GM12878 (cell line): Measurements from ENCODE around the gene PRC1. TPM values are rescaled to one million over a fixed set of nuclear protein-coding genes. Genes with fewer than 3 reads are reported as not detected.

Experiments used
- CEBPB ChIP-seq, 2 experiments: fragments of 150-350 bp in 1 of 2; IDR thresholded peaks; 2 replicates each; pipeline ENCODE4 v1.6.1; 2012 to 2014; ENCODE audit warnings: low read depth in 2 of 2, low read length in 2 of 2, borderline replicate concordance in 1 of 2, inconsistent platforms in 1 of 2
- CREM ChIP-seq: IDR thresholded peaks from 2 replicates; pipeline ENCODE4 v1.6.1; 2014; ENCODE audit warnings: antibody characterized with exemption, low read depth
- ESRRA ChIP-seq: IDR thresholded peaks from 2 replicates; pipeline ENCODE4 v1.6.1; 2012; ENCODE audit warnings: mild to moderate bottlenecking, low read length, improper control_type of control experiment
- FOS ChIP-seq: IDR thresholded peaks from 3 replicates; pipeline ENCODE4 v1.6.1; 2011; ENCODE audit warnings: borderline replicate concordance; ENCODE audit not compliant: insufficient read length; ENCODE audit errors: extremely low read depth
- FOXM1 ChIP-seq: IDR thresholded peaks from 2 replicates; pipeline ENCODE4 v1.6.1; 2012; ENCODE audit warnings: low read depth, mild to moderate bottlenecking, inconsistent platforms, low read length, moderate library complexity
- HCFC1 ChIP-seq: fragments of 150-350 bp; IDR thresholded peaks from 2 replicates; pipeline ENCODE4 v1.6.1; 2014; ENCODE audit warnings: low read length
- HDAC6 ChIP-seq: fragments of 200-600 bp; sonication (generic); IDR thresholded peaks from one replicate; pipeline ENCODE4 v1.8.0; 2017; ENCODE audit warnings: antibody characterized with exemption; ENCODE audit not compliant: unreplicated experiment
- KDM1A ChIP-seq: fragments of 200-600 bp; sonication (generic); IDR thresholded peaks from 2 replicates; pipeline ENCODE4 v1.6.1; 2016; ENCODE audit warnings: borderline replicate concordance
- MTA3 ChIP-seq: IDR thresholded peaks from 2 replicates; pipeline ENCODE4 v1.6.1; 2012; ENCODE audit warnings: low read length, inconsistent platforms, borderline replicate concordance
- RFX5 ChIP-seq: IDR thresholded peaks from 2 replicates; pipeline ENCODE4 v1.6.1; 2011; ENCODE audit warnings: low read depth, low read length, improper control_type of control experiment
- SIN3A ChIP-seq: IDR thresholded peaks from 2 replicates; pipeline ENCODE4 v1.6.1; 2012; ENCODE audit warnings: low read depth, low read length, improper control_type of control experiment
- ZBED1 ChIP-seq: IDR thresholded peaks from 2 replicates; pipeline ENCODE4 v1.6.1; 2016; ENCODE audit warnings: borderline replicate concordance
- ZSCAN29 ChIP-seq: fragments of 450-650 bp; IDR thresholded peaks from 2 replicates; pipeline ENCODE4 v1.6.1; 2017; ENCODE audit warnings: mild to moderate bottlenecking, moderate library complexity
- polyA plus RNA-seq, 11 experiments: library from polyadenylated mRNA; depleted of rRNA in 4 of 11; unstranded in 6 of 11; stranded (reverse) in 5 of 11; fragments of >200 nt; fragmentation: Nextera tagmentation in 4 of 11; fragmentation: Illumina TruSeq in 1 of 11; extraction: Ambion mirVana in 4 of 11; extraction: Trizol in 1 of 11; gene quantifications; 1 replicate in 1 of 11; 2 replicates in 10 of 11; pipeline versions ENCODE4 v1.2.1 to v1.2.3, GENCODE V29; 2011 to 2016; ENCODE audit warnings: inconsistent platforms in 2 of 11, missing spikeins in 2 of 11, low read depth in 1 of 11
- total RNA-seq, 4 experiments: library from RNA; depleted of rRNA in 3 of 4; stranded (reverse); fragments of >200 nt in 3 of 4; fragmentation: Illumina TruSeq in 1 of 4; extraction: Trizol in 1 of 4; gene quantifications; 2 replicates each; pipeline versions ENCODE4 v1.2.1 to v1.2.3, GENCODE V29; 2013 to 2021
- TF ChIP-seq, protein P1 (sequence below): fragments of 150-350 bp; IDR thresholded peaks from 2 replicates; pipeline ENCODE4 v1.6.1; 2014; ENCODE audit warnings: mild to moderate bottlenecking, low read depth, low read length
- TF ChIP-seq, protein P2 (sequence below): fragments of 450-650 bp; formaldehyde crosslinking; IDR thresholded peaks from 2 replicates; pipeline ENCODE4 v1.4.0; 2020; ENCODE audit warnings: mild to moderate bottlenecking, moderate library complexity
- TF ChIP-seq, protein P3 (sequence below): fragments of 450-650 bp; conservative IDR thresholded peaks from 2 replicates; pipeline ENCODE4 v1.6.1; 2017; ENCODE audit warnings: mild to moderate bottlenecking, moderate library complexity
- TF ChIP-seq, protein P4 (sequence below): IDR thresholded peaks from 2 replicates; pipeline ENCODE4 v1.6.1; 2012; ENCODE audit warnings: low read depth, low read length, improper control_type of control experiment
- TF ChIP-seq, protein P5 (sequence below): IDR thresholded peaks from 2 replicates; pipeline ENCODE4 v1.6.1; 2011; ENCODE audit warnings: low read depth, low read length, improper control_type of control experiment, borderline replicate concordance
- TF ChIP-seq, protein P6 (sequence below): fragments of 450-650 bp; IDR thresholded peaks from 2 replicates; pipeline ENCODE4 v1.6.1; 2018; ENCODE audit warnings: mild to moderate bottlenecking, low read depth, moderate library complexity; ENCODE audit not compliant: partially characterized antibody

The PRC1 gene
- total and polyA plus RNA-seq, 10 of the 15 experiments (the other 5 are each of a cell fraction or from before 2014, with no cell fraction given), result 100 to 241 (median 131) TPM

DNA sequence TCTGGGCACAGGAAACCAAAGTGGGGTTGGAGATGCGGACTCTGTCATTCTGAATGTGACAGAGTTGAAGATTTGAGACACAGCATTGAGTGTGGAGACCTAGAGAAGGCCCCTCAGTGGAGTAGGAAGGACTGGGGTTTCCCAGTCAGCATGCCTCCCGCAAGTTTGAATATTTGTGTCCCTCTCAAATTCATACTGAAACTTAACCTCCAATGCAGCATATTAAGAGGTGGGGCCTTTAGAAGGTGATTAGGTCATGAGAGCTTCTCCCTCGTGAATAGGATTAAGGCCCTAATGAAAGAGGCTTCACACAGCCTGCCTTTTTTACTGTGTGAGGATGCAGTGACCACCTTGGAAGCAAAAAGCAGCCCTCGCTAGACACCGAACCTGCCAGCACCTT lies 70.0 kb downstream of the PRC1 start (continued):
- TF ChIP-seq, protein P1, sequence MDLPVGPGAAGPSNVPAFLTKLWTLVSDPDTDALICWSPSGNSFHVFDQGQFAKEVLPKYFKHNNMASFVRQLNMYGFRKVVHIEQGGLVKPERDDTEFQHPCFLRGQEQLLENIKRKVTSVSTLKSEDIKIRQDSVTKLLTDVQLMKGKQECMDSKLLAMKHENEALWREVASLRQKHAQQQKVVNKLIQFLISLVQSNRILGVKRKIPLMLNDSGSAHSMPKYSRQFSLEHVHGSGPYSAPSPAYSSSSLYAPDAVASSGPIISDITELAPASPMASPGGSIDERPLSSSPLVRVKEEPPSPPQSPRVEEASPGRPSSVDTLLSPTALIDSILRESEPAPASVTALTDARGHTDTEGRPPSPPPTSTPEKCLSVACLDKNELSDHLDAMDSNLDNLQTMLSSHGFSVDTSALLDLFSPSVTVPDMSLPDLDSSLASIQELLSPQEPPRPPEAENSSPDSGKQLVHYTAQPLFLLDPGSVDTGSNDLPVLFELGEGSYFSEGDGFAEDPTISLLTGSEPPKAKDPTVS, result no peak
- TF ChIP-seq, protein P2, sequence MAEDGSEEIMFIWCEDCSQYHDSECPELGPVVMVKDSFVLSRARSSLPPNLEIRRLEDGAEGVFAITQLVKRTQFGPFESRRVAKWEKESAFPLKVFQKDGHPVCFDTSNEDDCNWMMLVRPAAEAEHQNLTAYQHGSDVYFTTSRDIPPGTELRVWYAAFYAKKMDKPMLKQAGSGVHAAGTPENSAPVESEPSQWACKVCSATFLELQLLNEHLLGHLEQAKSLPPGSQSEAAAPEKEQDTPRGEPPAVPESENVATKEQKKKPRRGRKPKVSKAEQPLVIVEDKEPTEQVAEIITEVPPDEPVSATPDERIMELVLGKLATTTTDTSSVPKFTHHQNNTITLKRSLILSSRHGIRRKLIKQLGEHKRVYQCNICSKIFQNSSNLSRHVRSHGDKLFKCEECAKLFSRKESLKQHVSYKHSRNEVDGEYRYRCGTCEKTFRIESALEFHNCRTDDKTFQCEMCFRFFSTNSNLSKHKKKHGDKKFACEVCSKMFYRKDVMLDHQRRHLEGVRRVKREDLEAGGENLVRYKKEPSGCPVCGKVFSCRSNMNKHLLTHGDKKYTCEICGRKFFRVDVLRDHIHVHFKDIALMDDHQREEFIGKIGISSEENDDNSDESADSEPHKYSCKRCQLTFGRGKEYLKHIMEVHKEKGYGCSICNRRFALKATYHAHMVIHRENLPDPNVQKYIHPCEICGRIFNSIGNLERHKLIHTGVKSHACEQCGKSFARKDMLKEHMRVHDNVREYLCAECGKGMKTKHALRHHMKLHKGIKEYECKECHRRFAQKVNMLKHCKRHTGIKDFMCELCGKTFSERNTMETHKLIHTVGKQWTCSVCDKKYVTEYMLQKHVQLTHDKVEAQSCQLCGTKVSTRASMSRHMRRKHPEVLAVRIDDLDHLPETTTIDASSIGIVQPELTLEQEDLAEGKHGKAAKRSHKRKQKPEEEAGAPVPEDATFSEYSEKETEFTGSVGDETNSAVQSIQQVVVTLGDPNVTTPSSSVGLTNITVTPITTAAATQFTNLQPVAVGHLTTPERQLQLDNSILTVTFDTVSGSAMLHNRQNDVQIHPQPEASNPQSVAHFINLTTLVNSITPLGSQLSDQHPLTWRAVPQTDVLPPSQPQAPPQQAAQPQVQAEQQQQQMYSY (CRISPR knock-in tag), result no peak
- TF ChIP-seq, protein P3, sequence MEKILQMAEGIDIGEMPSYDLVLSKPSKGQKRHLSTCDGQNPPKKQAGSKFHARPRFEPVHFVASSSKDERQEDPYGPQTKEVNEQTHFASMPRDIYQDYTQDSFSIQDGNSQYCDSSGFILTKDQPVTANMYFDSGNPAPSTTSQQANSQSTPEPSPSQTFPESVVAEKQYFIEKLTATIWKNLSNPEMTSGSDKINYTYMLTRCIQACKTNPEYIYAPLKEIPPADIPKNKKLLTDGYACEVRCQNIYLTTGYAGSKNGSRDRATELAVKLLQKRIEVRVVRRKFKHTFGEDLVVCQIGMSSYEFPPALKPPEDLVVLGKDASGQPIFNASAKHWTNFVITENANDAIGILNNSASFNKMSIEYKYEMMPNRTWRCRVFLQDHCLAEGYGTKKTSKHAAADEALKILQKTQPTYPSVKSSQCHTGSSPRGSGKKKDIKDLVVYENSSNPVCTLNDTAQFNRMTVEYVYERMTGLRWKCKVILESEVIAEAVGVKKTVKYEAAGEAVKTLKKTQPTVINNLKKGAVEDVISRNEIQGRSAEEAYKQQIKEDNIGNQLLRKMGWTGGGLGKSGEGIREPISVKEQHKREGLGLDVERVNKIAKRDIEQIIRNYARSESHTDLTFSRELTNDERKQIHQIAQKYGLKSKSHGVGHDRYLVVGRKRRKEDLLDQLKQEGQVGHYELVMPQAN, result no peak
- TF ChIP-seq FOXM1, result no peak
- TF ChIP-seq MTA3, result no peak
- TF ChIP-seq FOS, result no peak
- TF ChIP-seq KDM1A, result no peak
- TF ChIP-seq, protein P4, sequence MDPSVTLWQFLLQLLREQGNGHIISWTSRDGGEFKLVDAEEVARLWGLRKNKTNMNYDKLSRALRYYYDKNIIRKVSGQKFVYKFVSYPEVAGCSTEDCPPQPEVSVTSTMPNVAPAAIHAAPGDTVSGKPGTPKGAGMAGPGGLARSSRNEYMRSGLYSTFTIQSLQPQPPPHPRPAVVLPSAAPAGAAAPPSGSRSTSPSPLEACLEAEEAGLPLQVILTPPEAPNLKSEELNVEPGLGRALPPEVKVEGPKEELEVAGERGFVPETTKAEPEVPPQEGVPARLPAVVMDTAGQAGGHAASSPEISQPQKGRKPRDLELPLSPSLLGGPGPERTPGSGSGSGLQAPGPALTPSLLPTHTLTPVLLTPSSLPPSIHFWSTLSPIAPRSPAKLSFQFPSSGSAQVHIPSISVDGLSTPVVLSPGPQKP, result no peak
- TF ChIP-seq, protein P5, sequence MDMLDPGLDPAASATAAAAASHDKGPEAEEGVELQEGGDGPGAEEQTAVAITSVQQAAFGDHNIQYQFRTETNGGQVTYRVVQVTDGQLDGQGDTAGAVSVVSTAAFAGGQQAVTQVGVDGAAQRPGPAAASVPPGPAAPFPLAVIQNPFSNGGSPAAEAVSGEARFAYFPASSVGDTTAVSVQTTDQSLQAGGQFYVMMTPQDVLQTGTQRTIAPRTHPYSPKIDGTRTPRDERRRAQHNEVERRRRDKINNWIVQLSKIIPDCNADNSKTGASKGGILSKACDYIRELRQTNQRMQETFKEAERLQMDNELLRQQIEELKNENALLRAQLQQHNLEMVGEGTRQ, result no peak
- TF ChIP-seq HCFC1, result no peak
- no peak for TF ChIP-seq ESRRA
- TF ChIP-seq, protein P6, sequence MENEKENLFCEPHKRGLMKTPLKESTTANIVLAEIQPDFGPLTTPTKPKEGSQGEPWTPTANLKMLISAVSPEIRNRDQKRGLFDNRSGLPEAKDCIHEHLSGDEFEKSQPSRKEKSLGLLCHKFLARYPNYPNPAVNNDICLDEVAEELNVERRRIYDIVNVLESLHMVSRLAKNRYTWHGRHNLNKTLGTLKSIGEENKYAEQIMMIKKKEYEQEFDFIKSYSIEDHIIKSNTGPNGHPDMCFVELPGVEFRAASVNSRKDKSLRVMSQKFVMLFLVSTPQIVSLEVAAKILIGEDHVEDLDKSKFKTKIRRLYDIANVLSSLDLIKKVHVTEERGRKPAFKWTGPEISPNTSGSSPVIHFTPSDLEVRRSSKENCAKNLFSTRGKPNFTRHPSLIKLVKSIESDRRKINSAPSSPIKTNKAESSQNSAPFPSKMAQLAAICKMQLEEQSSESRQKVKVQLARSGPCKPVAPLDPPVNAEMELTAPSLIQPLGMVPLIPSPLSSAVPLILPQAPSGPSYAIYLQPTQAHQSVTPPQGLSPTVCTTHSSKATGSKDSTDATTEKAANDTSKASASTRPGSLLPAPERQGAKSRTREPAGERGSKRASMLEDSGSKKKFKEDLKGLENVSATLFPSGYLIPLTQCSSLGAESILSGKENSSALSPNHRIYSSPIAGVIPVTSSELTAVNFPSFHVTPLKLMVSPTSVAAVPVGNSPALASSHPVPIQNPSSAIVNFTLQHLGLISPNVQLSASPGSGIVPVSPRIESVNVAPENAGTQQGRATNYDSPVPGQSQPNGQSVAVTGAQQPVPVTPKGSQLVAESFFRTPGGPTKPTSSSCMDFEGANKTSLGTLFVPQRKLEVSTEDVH, result no peak
- peak; percentile 63; the same call in 1 of the 2 replicates for TF ChIP-seq CREM
- no peak for TF ChIP-seq RFX5
- TF ChIP-seq ZBED1, result no peak
- no peak for TF ChIP-seq HDAC6
- no peak for TF ChIP-seq ZSCAN29
- TF ChIP-seq SIN3A, result no peak
- no peak for TF ChIP-seq CEBPB (IDR thresholded peaks at IDR 0.05; ENCODE audit: borderline replicate concordance in 1 of 2, low read depth in 2 of 2, low read length in 2 of 2)
